Measurements from ENCODE around the gene DNAJC5. TPM values are rescaled to one million over a fixed set of nuclear protein-coding genes. Genes with fewer than 3 reads are reported as not detected.
A peak's percentile ranks its signal among the peaks of the same experiment; 100 is the strongest.

The DNAJC5 gene
- total and polyA plus RNA-seq, 2 donors from 2014 or later, result 24.4 to 52.3 TPM

DNA sequence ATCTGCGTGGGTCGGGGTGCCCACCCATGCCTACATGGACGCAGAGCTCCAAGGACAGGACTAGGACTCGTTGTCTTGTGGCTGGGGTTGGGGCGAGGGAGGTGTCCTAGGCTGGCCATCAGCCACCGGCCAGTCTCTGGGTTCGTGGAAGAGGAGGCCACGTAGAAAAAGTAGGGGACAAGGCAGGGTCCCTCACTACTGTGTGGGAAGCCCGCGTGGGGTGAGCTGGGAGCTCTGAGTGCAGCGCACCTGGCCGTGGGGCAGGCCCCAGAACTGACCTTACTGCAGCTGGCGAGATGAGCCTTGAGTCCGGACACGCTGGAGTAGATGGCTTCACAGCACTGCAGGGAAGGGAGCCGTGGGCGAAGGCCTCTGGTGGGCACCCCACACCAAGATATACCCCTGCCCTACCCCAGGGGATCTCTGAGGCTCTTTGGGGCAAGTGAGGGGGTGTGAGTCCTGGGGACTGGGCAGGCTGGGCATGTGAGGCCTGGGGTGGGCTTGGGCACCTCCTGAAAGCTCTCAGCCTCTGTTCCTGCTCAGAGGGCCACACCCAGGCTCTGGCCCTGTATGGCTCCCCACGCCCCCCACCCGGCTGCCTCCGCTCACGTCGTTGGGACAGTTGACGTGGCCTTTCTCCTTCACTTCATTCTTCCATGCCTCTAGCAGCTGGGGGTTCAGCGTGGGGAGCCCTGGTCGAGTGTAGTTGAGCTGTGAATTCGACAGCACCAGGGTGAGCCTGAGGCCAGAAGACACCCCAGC, 66.9 kb downstream of the DNAJC5 start:
- peaks cover 0 to 3% (median 0%) of the 10 kb centered on the region in 3 donors for H3K4me1 ChIP-seq (ENCODE audit: control insufficient read depth in 2 of 3, insufficient read depth in 2 of 3, low read depth in 1 of 3, low read length in 3 of 3)
- H3K9ac ChIP-seq (ENCODE audit: low read length in 3 of 3), result no peak overlapping the region
- no peaks in the 10 kb centered on the region for H3K9me3 ChIP-seq (ENCODE audit: control insufficient read depth in 2 of 3, insufficient read depth in 1 of 3, low read length in 3 of 3)
- TF ChIP-seq CTCF (IDR thresholded peaks at IDR 0.05; ENCODE audit: borderline replicate concordance, extremely low read depth, insufficient read depth), result no peak
- FAIRE-seq (no peak), DNase-seq (peak in 1 of 5 donors; percentile 59)
- no peak overlapping the region for H3K27ac ChIP-seq (ENCODE audit: low read depth in 2 of 2, low read length in 2 of 2)
- H3K27me3 ChIP-seq (ENCODE audit: control insufficient read depth, insufficient read depth, low read length), result no peaks in the 10 kb centered on the region
- no peak overlapping the region for H3K4me3 ChIP-seq (ENCODE audit: low read length in 3 of 3)
- intact Hi-C loops (cut with DNase I), result no loop called here
- H3K36me3 ChIP-seq (ENCODE audit: control insufficient read depth in 2 of 3, insufficient read depth in 3 of 3, low read length in 3 of 3), result peaks cover 5 to 14% (median 13%) of the 10 kb centered on the region in 3 donors

GRCh38 chr20:63962426-63963347, 67.8 kb downstream of the DNAJC5 start:
- Histone ChIP-seq H3K9ac (ENCODE audit: low read length in 3 of 3) (no peak overlapping the region), H3K9me3 (ENCODE audit: control insufficient read depth in 2 of 3, insufficient read depth in 1 of 3, low read length in 3 of 3) (no peaks in the 10 kb centered on the region), H3K27me3 (ENCODE audit: control insufficient read depth, insufficient read depth, low read length) (no peaks in the 10 kb centered on the region), H3K27ac (ENCODE audit: low read depth in 2 of 2, low read length in 2 of 2) (no peak overlapping the region), H3K4me1 (ENCODE audit: control insufficient read depth in 2 of 3, insufficient read depth in 2 of 3, low read depth in 1 of 3, low read length in 3 of 3) (no peaks in the 10 kb centered on the region), H3K4me3 (ENCODE audit: low read length in 3 of 3) (no peak overlapping the region), H3K36me3 (ENCODE audit: control insufficient read depth in 2 of 3, insufficient read depth in 3 of 3, low read length in 3 of 3) (peaks cover 7 to 16% (median 13%) of the 10 kb centered on the region in 3 donors)
- intact Hi-C loops (cut with DNase I), result no loop called here
- TF ChIP-seq CTCF (IDR thresholded peaks at IDR 0.05; ENCODE audit: borderline replicate concordance, extremely low read depth, insufficient read depth), result no peak
- no peak for FAIRE-seq
- peak in 1 of 5 donors; percentile 75 for DNase-seq

GRCh38 chr20:63963348-63963741, 68.4 kb downstream of the DNAJC5 start:
- Histone ChIP-seq H3K36me3 (ENCODE audit: control insufficient read depth in 2 of 3, insufficient read depth in 3 of 3, low read length in 3 of 3) (peaks cover 7 to 16% (median 13%) of the 10 kb centered on the region in 3 donors), H3K4me1 (ENCODE audit: control insufficient read depth in 2 of 3, insufficient read depth in 2 of 3, low read depth in 1 of 3, low read length in 3 of 3) (peaks cover 0 to 1% (median 0%) of the 10 kb centered on the region in 3 donors), H3K27me3 (ENCODE audit: control insufficient read depth, insufficient read depth, low read length) (no peaks in the 10 kb centered on the region), H3K9ac (ENCODE audit: low read length in 3 of 3) (no peak overlapping the region), H3K9me3 (ENCODE audit: control insufficient read depth in 2 of 3, insufficient read depth in 1 of 3, low read length in 3 of 3) (no peaks in the 10 kb centered on the region), H3K4me3 (ENCODE audit: low read length in 3 of 3) (no peak overlapping the region), H3K27ac (ENCODE audit: low read depth in 2 of 2, low read length in 2 of 2) (no peak overlapping the region)
- intact Hi-C loops (cut with DNase I), result no loop called here
- DNase-seq (peak in 2 of 5 donors; percentile 50 to 80), FAIRE-seq (no peak)
- no peak for TF ChIP-seq CTCF (IDR thresholded peaks at IDR 0.05; ENCODE audit: borderline replicate concordance, extremely low read depth, insufficient read depth)

Measured in kidney (tissue), 14 donors.